ENCODE measurements around the gene CTNNA3. TPM values are rescaled to one million over a fixed set of nuclear protein-coding genes. Genes with fewer than 3 reads are reported as not detected.

CTNNA3 gene
- total RNA-seq, 2 experiments from 2014 or later: not detected

- Mint-ChIP-seq H3K27ac (no peak overlapping the region), H3K4me1 (ENCODE audit: low read depth) (no peaks in the 10 kb centered on the region), H3K36me3 (ENCODE audit: low read depth) (no peaks in the 10 kb centered on the region), H3K9me3 (peaks cover 1% of the 10 kb centered on the region), H3K27me3 (ENCODE audit: low read depth) (no peaks in the 10 kb centered on the region), H3K4me3 (no peak overlapping the region)
- no peak for DNase-seq
- CTCF ChIA-PET: no interaction called here
- intact Hi-C loops (cut with micrococcal nuclease): no loop called here
These were observed 1755.9 kb downstream of the CTNNA3 start for GRCh38 chr10:65940105-65940504.

GRCh38 chr10:65931291-65932070 is 1764.5 kb downstream of the CTNNA3 start:
- CTCF ChIA-PET: no interaction called here

GRCh38 chr10:65911151-65911835 is 1784.7 kb downstream of the CTNNA3 start:
- Mint-ChIP-seq H3K36me3 (ENCODE audit: low read depth) (no peaks in the 10 kb centered on the region), H3K4me3 (no peak overlapping the region), H3K27me3 (ENCODE audit: low read depth) (no peaks in the 10 kb centered on the region), H3K9me3 (peaks cover 5% of the 10 kb centered on the region), H3K27ac (no peak overlapping the region), H3K4me1 (ENCODE audit: low read depth) (no peaks in the 10 kb centered on the region)
- intact Hi-C loops (cut with micrococcal nuclease): no loop called here
- CTCF ChIA-PET: no interaction called here
- DNase-seq: no peak

More at GRCh38 chr10:65931291-65932070, 1764.5 kb downstream of the CTNNA3 start:
- no peaks in the 10 kb centered on the region for H3K9me3 Mint-ChIP-seq
- intact Hi-C loops (cut with micrococcal nuclease): no loop called here
- H3K4me1 Mint-ChIP-seq (ENCODE audit: low read depth): no peaks in the 10 kb centered on the region
- DNase-seq: no peak
- no peaks in the 10 kb centered on the region for H3K36me3 Mint-ChIP-seq (ENCODE audit: low read depth)
- H3K27me3 Mint-ChIP-seq (ENCODE audit: low read depth): no peaks in the 10 kb centered on the region
- no peak overlapping the region for H3K27ac Mint-ChIP-seq
- H3K4me3 Mint-ChIP-seq: no peak overlapping the region

GRCh38 chr10:65910209-65910608 is 1785.8 kb downstream of the CTNNA3 start:
- H3K9me3 Mint-ChIP-seq: peaks cover 2% of the 10 kb centered on the region
- no peak for DNase-seq
- no peaks in the 10 kb centered on the region for H3K36me3 Mint-ChIP-seq (ENCODE audit: low read depth)
- H3K27me3 Mint-ChIP-seq (ENCODE audit: low read depth): no peaks in the 10 kb centered on the region
- H3K4me3 Mint-ChIP-seq: no peak overlapping the region
- CTCF ChIA-PET: no interaction called here
- no peak overlapping the region for H3K27ac Mint-ChIP-seq
- H3K4me1 Mint-ChIP-seq (ENCODE audit: low read depth): no peaks in the 10 kb centered on the region
- intact Hi-C loops (cut with micrococcal nuclease): no loop called here

- Mint-ChIP-seq H3K9me3 (peaks cover 5% of the 10 kb centered on the region), H3K4me1 (ENCODE audit: low read depth) (no peaks in the 10 kb centered on the region)
- CTCF ChIA-PET: no interaction called here
These were observed 1788.7 kb downstream of the CTNNA3 start for GRCh38 chr10:65907199-65907712.

GRCh38 chr10:65903620-65904019 is 1792.4 kb downstream of the CTNNA3 start:
- H3K36me3 Mint-ChIP-seq (ENCODE audit: low read depth): no peaks in the 10 kb centered on the region
- H3K4me3 Mint-ChIP-seq: no peak overlapping the region
- CTCF ChIA-PET: interaction anchor here (0.6 kb wide), 1 partner anchor 1365 kb away, joined by 3 read pairs; no protein-coding TSS in a partner anchor
- no peaks in the 10 kb centered on the region for H3K27me3 Mint-ChIP-seq (ENCODE audit: low read depth)
- intact Hi-C loops (cut with micrococcal nuclease): no loop called here
- no peak overlapping the region for H3K27ac Mint-ChIP-seq
- H3K4me1 Mint-ChIP-seq (ENCODE audit: low read depth): no peaks in the 10 kb centered on the region
- no peak for DNase-seq
- H3K9me3 Mint-ChIP-seq: peaks cover 5% of the 10 kb centered on the region

More at GRCh38 chr10:65907199-65907712, 1788.7 kb downstream of the CTNNA3 start:
- no peak overlapping the region for H3K4me3 Mint-ChIP-seq
- DNase-seq: no peak
- intact Hi-C loops (cut with micrococcal nuclease): no loop called here
- H3K36me3 Mint-ChIP-seq (ENCODE audit: low read depth): no peaks in the 10 kb centered on the region
- no peaks in the 10 kb centered on the region for H3K27me3 Mint-ChIP-seq (ENCODE audit: low read depth)
- no peak overlapping the region for H3K27ac Mint-ChIP-seq

GRCh38 chr10:65900271-65900670 is 1795.7 kb downstream of the CTNNA3 start:
- H3K36me3 Mint-ChIP-seq (ENCODE audit: low read depth): no peaks in the 10 kb centered on the region
- no peaks in the 10 kb centered on the region for H3K4me1 Mint-ChIP-seq (ENCODE audit: low read depth)
- no peak overlapping the region for H3K4me3 Mint-ChIP-seq
- no peak for DNase-seq
- H3K9me3 Mint-ChIP-seq: peaks cover 5% of the 10 kb centered on the region
- H3K27ac Mint-ChIP-seq: no peak overlapping the region
- CTCF ChIA-PET: no interaction called here
- intact Hi-C loops (cut with micrococcal nuclease): no loop called here
- H3K27me3 Mint-ChIP-seq (ENCODE audit: low read depth): no peaks in the 10 kb centered on the region

- intact Hi-C loops (cut with micrococcal nuclease): no loop called here
- H3K4me1 Mint-ChIP-seq (ENCODE audit: low read depth): no peaks in the 10 kb centered on the region
These were observed 1797.9 kb downstream of the CTNNA3 start for GRCh38 chr10:65898055-65898454.

GRCh38 chr10:65894961-65895360 is 1801.0 kb downstream of the CTNNA3 start:
- CTCF ChIA-PET: no interaction called here
- DNase-seq: no peak
- Mint-ChIP-seq H3K4me1 (ENCODE audit: low read depth) (no peaks in the 10 kb centered on the region), H3K36me3 (ENCODE audit: low read depth) (no peaks in the 10 kb centered on the region), H3K9me3 (no peaks in the 10 kb centered on the region), H3K27ac (no peak overlapping the region), H3K27me3 (ENCODE audit: low read depth) (no peaks in the 10 kb centered on the region), H3K4me3 (no peak overlapping the region)
- intact Hi-C loops (cut with micrococcal nuclease): no loop called here

More at GRCh38 chr10:65898055-65898454, 1797.9 kb downstream of the CTNNA3 start:
- no peaks in the 10 kb centered on the region for H3K27me3 Mint-ChIP-seq (ENCODE audit: low read depth)
- no peak for DNase-seq
- CTCF ChIA-PET: interaction anchor here (0.6 kb wide), 1 partner anchor 1536 kb away, joined by 4 read pairs; no protein-coding TSS in a partner anchor
- no peak overlapping the region for H3K27ac Mint-ChIP-seq
- no peaks in the 10 kb centered on the region for H3K9me3 Mint-ChIP-seq
- H3K4me3 Mint-ChIP-seq: no peak overlapping the region
- H3K36me3 Mint-ChIP-seq (ENCODE audit: low read depth): no peaks in the 10 kb centered on the region

- H3K27me3 Mint-ChIP-seq (ENCODE audit: low read depth): no peaks in the 10 kb centered on the region
- no peak overlapping the region for H3K27ac Mint-ChIP-seq
- no peaks in the 10 kb centered on the region for H3K9me3 Mint-ChIP-seq
- CTCF ChIA-PET: no interaction called here
- DNase-seq: no peak
- H3K4me1 Mint-ChIP-seq (ENCODE audit: low read depth): no peaks in the 10 kb centered on the region
- H3K4me3 Mint-ChIP-seq: no peak overlapping the region
- intact Hi-C loops (cut with micrococcal nuclease): no loop called here
- no peaks in the 10 kb centered on the region for H3K36me3 Mint-ChIP-seq (ENCODE audit: low read depth)
These were observed 1801.6 kb downstream of the CTNNA3 start for GRCh38 chr10:65894379-65894778.

GRCh38 chr10:65893676-65894075 is 1802.3 kb downstream of the CTNNA3 start:
- Mint-ChIP-seq H3K4me3 (no peak overlapping the region), H3K36me3 (ENCODE audit: low read depth) (no peaks in the 10 kb centered on the region)

GRCh38 chr10:65892284-65892683 is 1803.7 kb downstream of the CTNNA3 start:
- H3K36me3 Mint-ChIP-seq (ENCODE audit: low read depth): no peaks in the 10 kb centered on the region
- CTCF ChIA-PET: no interaction called here
- no peak for DNase-seq
- H3K27me3 Mint-ChIP-seq (ENCODE audit: low read depth): no peaks in the 10 kb centered on the region
- no peaks in the 10 kb centered on the region for H3K9me3 Mint-ChIP-seq
- intact Hi-C loops (cut with micrococcal nuclease): no loop called here
- H3K4me1 Mint-ChIP-seq (ENCODE audit: low read depth): no peaks in the 10 kb centered on the region
- no peak overlapping the region for H3K27ac Mint-ChIP-seq
- no peak overlapping the region for H3K4me3 Mint-ChIP-seq

More at GRCh38 chr10:65893676-65894075, 1802.3 kb downstream of the CTNNA3 start:
- no peak for DNase-seq
- CTCF ChIA-PET: no interaction called here
- H3K27ac Mint-ChIP-seq: no peak overlapping the region
- intact Hi-C loops (cut with micrococcal nuclease): no loop called here
- no peaks in the 10 kb centered on the region for H3K4me1 Mint-ChIP-seq (ENCODE audit: low read depth)
- no peaks in the 10 kb centered on the region for H3K9me3 Mint-ChIP-seq
- H3K27me3 Mint-ChIP-seq (ENCODE audit: low read depth): no peaks in the 10 kb centered on the region

All from activated naive CD4-positive, alpha-beta T cell treated with anti-CD3 and anti-CD28 coated beads for 36 hours (primary cell).